Right lobe of liver (tissue), 4 donors: ENCODE measurements around the gene ANKS6.

ENCODE experiments used
- CTCF ChIP-seq, 4 donors: fragments of 200-600 bp in 3 of 4; fragments of 450-650 bp in 1 of 4; IDR thresholded peaks; one replicate each; pipeline versions ENCODE4 v1.5.1 to v1.8.0; 2016 to 2022; ENCODE audit warnings: antibody characterized with exemption in 4 of 4, mild to moderate bottlenecking in 2 of 4
- POLR2A ChIP-seq: fragments of 450-650 bp; IDR thresholded peaks from one replicate; pipeline ENCODE4 v1.6.1; 2017; ENCODE audit warnings: antibody characterized with exemption, mild to moderate bottlenecking
- donor health status: DM: no; HTN: no; CAD: no.
- donor health status: DM: no; HTN: no; CAD: no.
- donor health status: DM: no; HTN: yes; CAD: no.

GRCh38 chr9:98732801-98733200 lies 63.6 kb downstream of the ANKS6 start:
- TF ChIP-seq CTCF (IDR thresholded peaks at IDR 0.05) (no peak), POLR2A (no peak)
